ENCODE measurements around the gene CFH. TPM values are rescaled to one million over a fixed set of nuclear protein-coding genes. Genes with fewer than 3 reads are reported as not detected.

CFH gene
- total RNA-seq, 1 experiment from 2014 or later, result 0.57 TPM

DNA sequence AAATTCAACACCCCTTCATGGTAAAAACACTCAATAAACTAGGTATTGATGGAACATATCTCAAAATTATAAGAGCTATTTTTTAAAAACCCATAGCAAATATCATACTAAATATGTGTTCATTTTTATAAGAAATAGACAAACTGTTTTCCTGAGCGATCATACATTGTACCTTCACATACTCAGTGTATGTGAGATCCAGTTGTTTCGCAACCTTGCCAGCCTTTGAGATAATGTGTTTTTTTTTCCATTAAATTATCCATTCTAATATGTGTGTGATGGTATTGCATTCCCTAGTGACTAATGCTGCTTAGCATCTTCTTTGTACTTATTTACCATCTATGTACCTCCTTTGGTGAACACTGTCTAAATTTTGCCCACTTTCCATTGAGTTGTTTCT, 47.1 kb downstream of the CFH start:
- no peak overlapping the region for H3K4me3 ChIP-seq (replicated peaks in 1 of 2; ENCODE audit: low read depth in 1 of 2, low read length in 2 of 2)
- no peak overlapping the region for H3K4me2 ChIP-seq (ENCODE audit: low read length)
- H3K79me2 ChIP-seq (ENCODE audit: insufficient read depth, low read length), result no peaks in the 10 kb centered on the region
- H3K9me2 ChIP-seq (ENCODE audit: insufficient read depth), result no peaks in the 10 kb centered on the region
- H3K27ac ChIP-seq (ENCODE audit: low read depth, low read length), result no peak overlapping the region
- no peak overlapping the region for H2AFZ ChIP-seq (ENCODE audit: low read depth, low read length, poor library complexity, severe bottlenecking)
- POLR2A ChIA-PET, result no interaction called here
- TF ChIP-seq EZH2 (IDR thresholded peaks at IDR 0.05) (no peak), SP1 (IDR thresholded peaks at IDR 0.05; ENCODE audit: low read depth) (no peak), EZH2phosphoT487 (IDR thresholded peaks at IDR 0.05; ENCODE audit: borderline replicate concordance) (no peak), FOSL1 (IDR thresholded peaks at IDR 0.05; ENCODE audit: low read depth) (no peak), POLR2A (IDR thresholded peaks at IDR 0.05; ENCODE audit: borderline replicate concordance, extremely low read depth, insufficient read depth, insufficient read length) (no peak), ZBTB33 (IDR thresholded peaks at IDR 0.05; ENCODE audit: extremely low read depth, insufficient replicate concordance, low read length) (no peak), POLR2AphosphoS5 (IDR thresholded peaks at IDR 0.05; ENCODE audit: low read depth, low read length) (no peak)
- TF ChIP-seq, protein P1, sequence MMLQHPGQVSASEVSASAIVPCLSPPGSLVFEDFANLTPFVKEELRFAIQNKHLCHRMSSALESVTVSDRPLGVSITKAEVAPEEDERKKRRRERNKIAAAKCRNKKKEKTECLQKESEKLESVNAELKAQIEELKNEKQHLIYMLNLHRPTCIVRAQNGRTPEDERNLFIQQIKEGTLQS (IDR thresholded peaks at IDR 0.05), result no peak
- H3K9ac ChIP-seq (ENCODE audit: low read length), result no peak overlapping the region
- CTCF ChIA-PET, result no interaction called here
- H3K27me3 ChIP-seq (ENCODE audit: insufficient read depth, low read length), result no peaks in the 10 kb centered on the region
- no peaks in the 10 kb centered on the region for H4K20me1 ChIP-seq (ENCODE audit: insufficient read depth)
- no peaks in the 10 kb centered on the region for H3K4me1 ChIP-seq (ENCODE audit: control insufficient read depth in 1 of 2, insufficient read depth in 2 of 2, low read length in 2 of 2)
- RAD21 ChIA-PET (ENCODE audit: low non-redundant PET in 1 of 2, low total read pairs in 2 of 2, uncharacterized antibody in 2 of 2, unreplicated experiment in 2 of 2), result no interaction called here
- intact Hi-C loops (cut with micrococcal nuclease), result no loop called here
- H3K36me3 ChIP-seq (ENCODE audit: control insufficient read depth in 1 of 2, insufficient read depth in 2 of 2, low read length in 2 of 2), result no peaks in the 10 kb centered on the region
- BruUV-seq (replicated peaks), result no TSS peak
- DNase-seq (ENCODE audit: low read depth, low spot score) (no peak), ATAC-seq (no peak)
- H3K9me3 ChIP-seq (ENCODE audit: control insufficient read depth in 1 of 2, insufficient read depth in 1 of 2, low read depth in 1 of 2, low read length in 2 of 2), result no peaks in the 10 kb centered on the region

DNA sequence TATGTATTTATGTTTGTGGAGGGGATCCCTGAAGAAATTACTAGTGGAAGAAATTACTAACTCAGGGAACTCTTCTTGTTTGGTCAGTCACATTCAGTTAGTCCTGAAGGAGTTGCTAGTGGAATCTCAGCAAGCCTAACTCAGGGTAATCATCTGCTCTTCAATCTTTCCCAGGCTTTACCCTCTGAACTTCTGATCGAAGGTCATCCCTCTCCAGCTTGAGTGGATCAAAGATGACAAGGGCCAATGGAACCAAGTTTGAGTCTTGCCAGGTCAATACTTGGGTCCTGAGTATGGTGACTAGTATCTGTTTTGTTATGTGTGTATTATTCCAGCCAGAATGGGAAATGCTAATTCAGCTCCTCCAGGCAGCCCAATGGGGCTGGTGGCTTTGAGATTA, 49.3 kb downstream of the CFH start:
- H3K4me2 ChIP-seq (ENCODE audit: low read length), result no peak overlapping the region
- RAD21 ChIA-PET (ENCODE audit: low non-redundant PET in 1 of 2, low total read pairs in 2 of 2, uncharacterized antibody in 2 of 2, unreplicated experiment in 2 of 2), result no interaction called here
- intact Hi-C loops (cut with micrococcal nuclease), result no loop called here
- no peak overlapping the region for H3K27ac ChIP-seq (ENCODE audit: low read depth, low read length)
- POLR2A ChIA-PET, result no interaction called here
- H3K9me3 ChIP-seq (ENCODE audit: control insufficient read depth in 1 of 2, insufficient read depth in 1 of 2, low read depth in 1 of 2, low read length in 2 of 2), result no peaks in the 10 kb centered on the region
- no peaks in the 10 kb centered on the region for H3K36me3 ChIP-seq (ENCODE audit: control insufficient read depth in 1 of 2, insufficient read depth in 2 of 2, low read length in 2 of 2)
- no TSS peak for BruUV-seq (replicated peaks)
- H4K20me1 ChIP-seq (ENCODE audit: insufficient read depth), result no peaks in the 10 kb centered on the region
- DNase-seq (ENCODE audit: low read depth, low spot score) (no peak), ATAC-seq (no peak)
- H3K9me2 ChIP-seq (ENCODE audit: insufficient read depth), result no peaks in the 10 kb centered on the region
- CTCF ChIA-PET, result no interaction called here
- H3K4me1 ChIP-seq (ENCODE audit: control insufficient read depth in 1 of 2, insufficient read depth in 2 of 2, low read length in 2 of 2), result no peaks in the 10 kb centered on the region
- H2AFZ ChIP-seq (ENCODE audit: low read depth, low read length, poor library complexity, severe bottlenecking), result no peak overlapping the region
- H3K9ac ChIP-seq (ENCODE audit: low read length), result no peak overlapping the region
- H3K4me3 ChIP-seq (replicated peaks in 1 of 2; ENCODE audit: low read depth in 1 of 2, low read length in 2 of 2), result no peak overlapping the region
- no peaks in the 10 kb centered on the region for H3K27me3 ChIP-seq (ENCODE audit: insufficient read depth, low read length)
- H3K79me2 ChIP-seq (ENCODE audit: insufficient read depth, low read length), result no peaks in the 10 kb centered on the region
- TF ChIP-seq EZH2phosphoT487 (IDR thresholded peaks at IDR 0.05; ENCODE audit: borderline replicate concordance) (no peak), ZFX (IDR thresholded peaks at IDR 0.05) (no peak), REST (IDR thresholded peaks at IDR 0.05; ENCODE audit: low read depth) (no peak), EGR1 (IDR thresholded peaks at IDR 0.05; ENCODE audit: low read depth) (no peak), RAD21 (IDR thresholded peaks at IDR 0.05; ENCODE audit: low read depth) (no peak), CEBPB (IDR thresholded peaks at IDR 0.05; ENCODE audit: low read depth) (no peak), CBX3 (IDR thresholded peaks at IDR 0.05; ENCODE audit: low read depth) (no peak), FOSL1 (IDR thresholded peaks at IDR 0.05; ENCODE audit: low read depth) (no peak)
- TF ChIP-seq, protein P2, sequence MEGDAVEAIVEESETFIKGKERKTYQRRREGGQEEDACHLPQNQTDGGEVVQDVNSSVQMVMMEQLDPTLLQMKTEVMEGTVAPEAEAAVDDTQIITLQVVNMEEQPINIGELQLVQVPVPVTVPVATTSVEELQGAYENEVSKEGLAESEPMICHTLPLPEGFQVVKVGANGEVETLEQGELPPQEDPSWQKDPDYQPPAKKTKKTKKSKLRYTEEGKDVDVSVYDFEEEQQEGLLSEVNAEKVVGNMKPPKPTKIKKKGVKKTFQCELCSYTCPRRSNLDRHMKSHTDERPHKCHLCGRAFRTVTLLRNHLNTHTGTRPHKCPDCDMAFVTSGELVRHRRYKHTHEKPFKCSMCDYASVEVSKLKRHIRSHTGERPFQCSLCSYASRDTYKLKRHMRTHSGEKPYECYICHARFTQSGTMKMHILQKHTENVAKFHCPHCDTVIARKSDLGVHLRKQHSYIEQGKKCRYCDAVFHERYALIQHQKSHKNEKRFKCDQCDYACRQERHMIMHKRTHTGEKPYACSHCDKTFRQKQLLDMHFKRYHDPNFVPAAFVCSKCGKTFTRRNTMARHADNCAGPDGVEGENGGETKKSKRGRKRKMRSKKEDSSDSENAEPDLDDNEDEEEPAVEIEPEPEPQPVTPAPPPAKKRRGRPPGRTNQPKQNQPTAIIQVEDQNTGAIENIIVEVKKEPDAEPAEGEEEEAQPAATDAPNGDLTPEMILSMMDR (IDR thresholded peaks at IDR 0.05 in 2 of 3, conservative IDR thresholded peaks at IDR 0.05 in 1 of 3; ENCODE audit: borderline replicate concordance in 1 of 3, insufficient read depth in 1 of 3, low read depth in 2 of 3, low read length in 2 of 3), result no peak
